Measurements from ENCODE around the gene CMTM5. TPM values are rescaled to one million over a fixed set of nuclear protein-coding genes. Genes with fewer than 3 reads are reported as not detected.
"Not testable (repeated sequence)": the region's sequence is repeated elsewhere in the genome, so short reads cannot be mapped to it uniquely, and the experiment has no call there.

The CMTM5 gene
- total and polyA plus RNA-seq, 4 donors, result 33.9 to 78.2 (median 59.2) TPM

- Histone ChIP-seq H3K27ac (ENCODE audit: low read depth, low read length) (no peak overlapping the region), H3K36me3 (ENCODE audit: control insufficient read depth, insufficient read depth, low read length) (no peaks in the 10 kb centered on the region), H3K4me3 (ENCODE audit: low read depth, low read length) (no peak overlapping the region), H3K9me3 (ENCODE audit: control insufficient read depth, insufficient read depth, low read length) (no peaks in the 10 kb centered on the region), H3K4me1 (ENCODE audit: control insufficient read depth, insufficient read depth, low read length) (no peaks in the 10 kb centered on the region), H3K27me3 (ENCODE audit: control insufficient read depth, insufficient read depth, low read length) (no peaks in the 10 kb centered on the region)
- WGBS (ENCODE audit: insufficient coverage), result 84% methylated on average over 12 of the region's 12 CpGs
- no peak for DNase-seq (ENCODE audit: low read depth in 4 of 6, low spot score in 6 of 6)
These were observed 12.6 kb downstream of the CMTM5 start for GRCh38 chr14:23389396-23389795.

DNA sequence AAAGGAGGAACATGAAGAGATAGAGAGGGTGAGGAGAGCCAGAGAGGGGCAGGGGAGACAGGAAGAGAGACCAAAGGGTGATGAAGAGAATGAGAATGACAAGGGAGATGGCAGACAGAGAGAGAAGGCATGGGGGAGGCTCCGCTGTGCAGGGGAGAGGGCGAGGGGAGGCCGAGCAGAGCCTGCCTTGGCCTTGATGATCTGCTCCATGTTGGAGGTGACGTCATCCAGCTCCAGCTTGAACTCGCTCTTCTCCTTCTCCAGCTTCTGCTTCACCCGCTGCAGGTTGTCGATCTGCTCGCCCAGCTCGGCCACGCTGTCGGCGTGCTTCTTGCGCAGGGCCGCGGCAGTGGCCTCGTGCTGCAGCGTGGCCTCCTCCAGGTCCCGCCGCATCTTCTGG lies 13.0 kb downstream of the CMTM5 start:
- not testable (repeated sequence) for H3K4me3 ChIP-seq (ENCODE audit: low read depth, low read length); H3K4me1 ChIP-seq (ENCODE audit: control insufficient read depth, insufficient read depth, low read length); DNase-seq (ENCODE audit: low read depth in 4 of 6, low spot score in 6 of 6); H3K9me3 ChIP-seq (ENCODE audit: control insufficient read depth, insufficient read depth, low read length); H3K36me3 ChIP-seq (ENCODE audit: control insufficient read depth, insufficient read depth, low read length); H3K27me3 ChIP-seq (ENCODE audit: control insufficient read depth, insufficient read depth, low read length); H3K27ac ChIP-seq (ENCODE audit: low read depth, low read length)
- no CpG with 5 or more reads among the region's 19 CpGs for WGBS (ENCODE audit: insufficient coverage)

GRCh38 chr14:23392613-23393012 lies 15.8 kb downstream of the CMTM5 start:
- no peak overlapping the region for H3K27ac ChIP-seq (ENCODE audit: low read depth, low read length)
- no peaks in the 10 kb centered on the region for H3K9me3 ChIP-seq (ENCODE audit: control insufficient read depth, insufficient read depth, low read length)
- WGBS (ENCODE audit: insufficient coverage), result 77% methylated on average over 6 of the region's 7 CpGs
- H3K4me1 ChIP-seq (ENCODE audit: control insufficient read depth, insufficient read depth, low read length), result no peaks in the 10 kb centered on the region
- no peaks in the 10 kb centered on the region for H3K36me3 ChIP-seq (ENCODE audit: control insufficient read depth, insufficient read depth, low read length)
- no peak overlapping the region for H3K4me3 ChIP-seq (ENCODE audit: low read depth, low read length)
- no peaks in the 10 kb centered on the region for H3K27me3 ChIP-seq (ENCODE audit: control insufficient read depth, insufficient read depth, low read length)
- DNase-seq (ENCODE audit: low read depth in 4 of 6, low spot score in 6 of 6), result no peak

GRCh38 chr14:23396126-23396525 lies 19.3 kb downstream of the CMTM5 start:
- Histone ChIP-seq H3K27me3 (ENCODE audit: control insufficient read depth, insufficient read depth, low read length) (no peaks in the 10 kb centered on the region), H3K9me3 (ENCODE audit: control insufficient read depth, insufficient read depth, low read length) (no peaks in the 10 kb centered on the region), H3K4me3 (ENCODE audit: low read depth, low read length) (no peak overlapping the region), H3K4me1 (ENCODE audit: control insufficient read depth, insufficient read depth, low read length) (no peaks in the 10 kb centered on the region), H3K27ac (ENCODE audit: low read depth, low read length) (no peak overlapping the region), H3K36me3 (ENCODE audit: control insufficient read depth, insufficient read depth, low read length) (no peaks in the 10 kb centered on the region)
- WGBS (ENCODE audit: insufficient coverage), result 96% methylated on average over 3 of the region's 10 CpGs
- no peak for DNase-seq (ENCODE audit: low read depth in 4 of 6, low spot score in 6 of 6)

GRCh38 chr14:23396781-23397407 lies 20.0 kb downstream of the CMTM5 start:
- no peaks in the 10 kb centered on the region for H3K4me1 ChIP-seq (ENCODE audit: control insufficient read depth, insufficient read depth, low read length)
- no peaks in the 10 kb centered on the region for H3K27me3 ChIP-seq (ENCODE audit: control insufficient read depth, insufficient read depth, low read length)
- DNase-seq (ENCODE audit: low read depth in 4 of 6, low spot score in 6 of 6), result no peak
- H3K27ac ChIP-seq (ENCODE audit: low read depth, low read length), result no peak overlapping the region
- no peak overlapping the region for H3K4me3 ChIP-seq (ENCODE audit: low read depth, low read length)
- H3K9me3 ChIP-seq (ENCODE audit: control insufficient read depth, insufficient read depth, low read length), result no peaks in the 10 kb centered on the region
- 92% methylated on average over 8 of the region's 10 CpGs for WGBS (ENCODE audit: insufficient coverage)
- no peaks in the 10 kb centered on the region for H3K36me3 ChIP-seq (ENCODE audit: control insufficient read depth, insufficient read depth, low read length)

- H3K36me3 ChIP-seq (ENCODE audit: control insufficient read depth, insufficient read depth, low read length), result no peaks in the 10 kb centered on the region
- 90% methylated on average over 3 of the region's 4 CpGs for WGBS (ENCODE audit: insufficient coverage)
- no peak for DNase-seq (ENCODE audit: low read depth in 4 of 6, low spot score in 6 of 6)
- no peaks in the 10 kb centered on the region for H3K9me3 ChIP-seq (ENCODE audit: control insufficient read depth, insufficient read depth, low read length)
- H3K27ac ChIP-seq (ENCODE audit: low read depth, low read length), result no peak overlapping the region
- H3K4me1 ChIP-seq (ENCODE audit: control insufficient read depth, insufficient read depth, low read length), result no peaks in the 10 kb centered on the region
- H3K4me3 ChIP-seq (ENCODE audit: low read depth, low read length), result no peak overlapping the region
- no peaks in the 10 kb centered on the region for H3K27me3 ChIP-seq (ENCODE audit: control insufficient read depth, insufficient read depth, low read length)
These were observed 21.5 kb downstream of the CMTM5 start for GRCh38 chr14:23398348-23398747.

DNA sequence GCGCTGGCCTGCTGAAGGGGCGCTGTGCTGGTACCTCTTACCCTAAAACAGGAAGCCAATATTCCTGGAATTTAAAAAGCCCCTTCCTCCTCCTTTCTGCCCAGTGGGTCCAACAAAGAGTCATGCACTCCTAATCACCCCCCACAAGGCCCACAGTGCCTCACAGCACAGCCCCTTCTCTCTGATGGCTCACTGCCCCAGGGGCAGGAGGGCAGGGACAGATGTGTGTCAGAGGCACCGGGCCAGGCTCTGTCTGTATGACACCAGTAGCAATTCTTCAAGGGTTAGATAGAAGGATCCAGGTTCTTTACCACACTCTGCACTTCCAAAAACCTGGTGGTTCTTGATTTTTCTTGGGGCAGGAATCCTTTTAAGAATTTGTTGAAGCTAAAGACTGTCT lies 22.3 kb downstream of the CMTM5 start:
- no peaks in the 10 kb centered on the region for H3K36me3 ChIP-seq (ENCODE audit: control insufficient read depth, insufficient read depth, low read length)
- H3K4me3 ChIP-seq (ENCODE audit: low read depth, low read length), result no peak overlapping the region
- DNase-seq (ENCODE audit: low read depth in 4 of 6, low spot score in 6 of 6), result no peak
- 94% methylated on average over 2 of the region's 3 CpGs for WGBS (ENCODE audit: insufficient coverage)
- no peaks in the 10 kb centered on the region for H3K4me1 ChIP-seq (ENCODE audit: control insufficient read depth, insufficient read depth, low read length)
- no peaks in the 10 kb centered on the region for H3K9me3 ChIP-seq (ENCODE audit: control insufficient read depth, insufficient read depth, low read length)
- no peak overlapping the region for H3K27ac ChIP-seq (ENCODE audit: low read depth, low read length)
- no peaks in the 10 kb centered on the region for H3K27me3 ChIP-seq (ENCODE audit: control insufficient read depth, insufficient read depth, low read length)

DNA sequence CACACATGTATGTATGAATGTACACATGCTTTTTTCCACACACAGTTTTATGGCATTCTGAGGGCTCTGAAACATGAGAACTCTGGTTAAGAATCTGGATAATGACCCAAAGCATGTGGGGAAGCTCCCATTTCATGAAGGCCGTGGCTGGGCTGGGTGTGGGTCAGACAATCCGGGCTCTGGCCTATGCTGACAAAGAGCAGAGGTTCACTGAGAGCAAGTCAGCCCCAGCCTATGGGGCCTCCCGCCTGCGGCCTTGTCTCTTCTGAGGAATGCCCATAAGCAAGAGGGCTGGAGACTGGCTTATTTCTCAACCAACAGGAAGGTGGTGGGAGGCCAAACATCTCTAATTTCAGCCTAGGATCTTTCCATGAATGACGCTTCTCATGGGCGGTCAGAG lies 22.7 kb downstream of the CMTM5 start:
- H3K36me3 ChIP-seq (ENCODE audit: control insufficient read depth, insufficient read depth, low read length), result no peaks in the 10 kb centered on the region
- H3K27ac ChIP-seq (ENCODE audit: low read depth, low read length), result no peak overlapping the region
- no peaks in the 10 kb centered on the region for H3K4me1 ChIP-seq (ENCODE audit: control insufficient read depth, insufficient read depth, low read length)
- no peak overlapping the region for H3K4me3 ChIP-seq (ENCODE audit: low read depth, low read length)
- WGBS (ENCODE audit: insufficient coverage), result 93% methylated on average over 4 of the region's 6 CpGs
- no peak for DNase-seq (ENCODE audit: low read depth in 4 of 6, low spot score in 6 of 6)
- H3K27me3 ChIP-seq (ENCODE audit: control insufficient read depth, insufficient read depth, low read length), result no peaks in the 10 kb centered on the region
- H3K9me3 ChIP-seq (ENCODE audit: control insufficient read depth, insufficient read depth, low read length), result no peaks in the 10 kb centered on the region

DNA sequence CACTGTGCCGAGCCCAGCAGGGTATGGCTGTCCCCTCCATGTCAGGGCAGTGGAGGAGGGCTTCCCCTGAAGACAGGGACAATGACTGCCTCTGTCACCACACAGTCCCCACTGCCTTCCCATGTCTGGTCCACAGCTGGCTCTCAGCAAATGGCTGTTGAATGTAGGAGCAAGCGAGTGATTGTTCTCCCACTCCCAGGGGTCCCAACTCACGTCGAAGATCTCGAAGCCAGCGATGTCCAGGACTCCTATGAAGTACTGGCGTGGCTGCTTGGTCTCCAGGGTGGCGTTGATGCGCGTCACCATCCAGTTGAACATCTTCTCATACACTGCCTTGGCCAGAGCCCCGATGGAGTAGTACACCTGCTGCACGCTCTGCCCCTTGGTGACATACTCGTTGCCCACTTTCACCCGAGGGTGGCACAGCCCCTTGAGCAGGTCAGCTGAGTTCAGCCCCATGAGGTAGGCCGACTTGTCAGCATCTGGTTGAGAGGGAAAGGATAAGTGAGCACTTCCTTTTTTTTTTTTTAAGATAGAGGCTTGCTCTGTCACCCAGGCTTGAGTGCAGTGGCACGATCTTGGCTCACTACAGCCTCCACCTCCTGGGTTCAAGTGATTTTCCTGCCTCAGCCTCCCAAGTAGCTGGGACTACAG lies 23.8 kb downstream of the CMTM5 start:
- 86% methylated on average over 15 of the region's 16 CpGs for WGBS (ENCODE audit: insufficient coverage)
- not testable (repeated sequence) for H3K9me3 ChIP-seq (ENCODE audit: control insufficient read depth, insufficient read depth, low read length); H3K27ac ChIP-seq (ENCODE audit: low read depth, low read length); H3K27me3 ChIP-seq (ENCODE audit: control insufficient read depth, insufficient read depth, low read length); H3K4me3 ChIP-seq (ENCODE audit: low read depth, low read length); H3K4me1 ChIP-seq (ENCODE audit: control insufficient read depth, insufficient read depth, low read length); H3K36me3 ChIP-seq (ENCODE audit: control insufficient read depth, insufficient read depth, low read length); DNase-seq (ENCODE audit: low read depth in 4 of 6, low spot score in 6 of 6)

GRCh38 chr14:23401291-23401690 lies 24.4 kb downstream of the CMTM5 start:
- peaks cover 8% of the 10 kb centered on the region for H3K4me1 ChIP-seq (ENCODE audit: control insufficient read depth, insufficient read depth, low read length)
- 85% methylated on average over 4 of the region's 4 CpGs for WGBS (ENCODE audit: insufficient coverage)
- no peak for DNase-seq (ENCODE audit: low read depth in 4 of 6, low spot score in 6 of 6)

More at GRCh38 chr14:23401291-23401690, 24.4 kb downstream of the CMTM5 start:
- H3K4me3 ChIP-seq (ENCODE audit: low read depth, low read length), result no peak overlapping the region
- H3K36me3 ChIP-seq (ENCODE audit: control insufficient read depth, insufficient read depth, low read length), result no peaks in the 10 kb centered on the region
- no peaks in the 10 kb centered on the region for H3K9me3 ChIP-seq (ENCODE audit: control insufficient read depth, insufficient read depth, low read length)
- H3K27me3 ChIP-seq (ENCODE audit: control insufficient read depth, insufficient read depth, low read length), result no peaks in the 10 kb centered on the region
- no peak overlapping the region for H3K27ac ChIP-seq (ENCODE audit: low read depth, low read length)
